HEK293T (cell line): Measurements from ENCODE around the gene PTGES3L.

Source experiments
- CTCF ChIA-PET: fragments of 350-600 bp; formaldehyde crosslinking; extraction: SDS; loops from one replicate; lab custom pipeline; 2021; ENCODE audit warnings: antibody characterized with exemption, inconsistent platforms; lab: Yijun Ruan, JAX
- POLR2A ChIA-PET: fragments of 350-600 bp; formaldehyde crosslinking; extraction: SDS; loops from one replicate; lab custom pipeline; 2020; ENCODE audit warnings: antibody characterized with exemption, inconsistent platforms; lab: Yijun Ruan, JAX
- DNase-seq: peaks from one replicate; pipeline ENCODE4 v3.0.0; 2012; ENCODE audit warnings: mixed read lengths; ENCODE audit errors: extremely low spot score
- ARNT ChIP-seq: fragments of 450-650 bp; IDR thresholded peaks from 2 replicates; pipeline ENCODE4 v1.6.1; 2017; ENCODE audit warnings: mild to moderate bottlenecking
- BHLHE40 ChIP-seq: fragments of 450-650 bp; IDR thresholded peaks from 2 replicates; pipeline ENCODE4 v1.6.1; 2016; ENCODE audit warnings: mild to moderate bottlenecking, moderate library complexity, borderline replicate concordance
- CTBP1 ChIP-seq: fragments of 450-650 bp; IDR thresholded peaks from 2 replicates; pipeline ENCODE4 v1.6.1; 2016; ENCODE audit warnings: borderline replicate concordance
- ELF4 ChIP-seq: fragments of 450-650 bp; IDR thresholded peaks from 2 replicates; pipeline ENCODE4 v1.6.1; 2017; ENCODE audit warnings: antibody characterized with exemption
- FOXA1 ChIP-seq: fragments of 450-650 bp; IDR thresholded peaks from 2 replicates; pipeline ENCODE4 v1.6.1; 2016; ENCODE audit warnings: mild to moderate bottlenecking
- FOXK2 ChIP-seq: fragments of 450-650 bp; IDR thresholded peaks from 2 replicates; pipeline ENCODE4 v1.6.1; 2016; ENCODE audit warnings: mild to moderate bottlenecking
- FOXM1 ChIP-seq: fragments of 450-650 bp; IDR thresholded peaks from 2 replicates; pipeline ENCODE4 v1.6.1; 2017; ENCODE audit warnings: mild to moderate bottlenecking, borderline replicate concordance
- HDGF ChIP-seq: fragments of 450-650 bp; IDR thresholded peaks from 2 replicates; pipeline ENCODE4 v1.6.1; 2017; ENCODE audit warnings: antibody characterized with exemption, borderline replicate concordance
- L3MBTL2 ChIP-seq: fragments of 450-650 bp; conservative IDR thresholded peaks from 2 replicates; pipeline ENCODE4 v1.6.1; 2016; ENCODE audit warnings: mild to moderate bottlenecking
- LEF1 ChIP-seq: fragments of 450-650 bp; IDR thresholded peaks from 2 replicates; pipeline ENCODE4 v1.6.1; 2017; ENCODE audit warnings: mild to moderate bottlenecking, borderline replicate concordance
- NFRKB ChIP-seq: fragments of 450-650 bp; IDR thresholded peaks from 2 replicates; pipeline ENCODE4 v1.6.1; 2016; ENCODE audit warnings: mild to moderate bottlenecking, moderate library complexity
- SP1 ChIP-seq: fragments of 450-650 bp; IDR thresholded peaks from 2 replicates; pipeline ENCODE4 v1.6.1; 2017
- SUZ12 ChIP-seq: fragments of 450-650 bp; IDR thresholded peaks from 2 replicates; pipeline ENCODE4 v1.6.1; 2016; ENCODE audit warnings: mild to moderate bottlenecking
- TARDBP ChIP-seq: fragments of 450-650 bp; IDR thresholded peaks from 2 replicates; pipeline ENCODE4 v1.6.1; 2016
- ZNF384 ChIP-seq: fragments of 450-650 bp; IDR thresholded peaks from 2 replicates; pipeline ENCODE4 v1.6.1; 2016
- TF ChIP-seq, protein P1 (sequence below): fragments of 450-650 bp; IDR thresholded peaks from 2 replicates; pipeline ENCODE4 v1.6.1; 2016

Gene PTGES3L

GRCh38 chr17:43020030-43020621 is 40.2 kb upstream of the PTGES3L start:
- DNase-seq: no peak
- no peak for TF ChIP-seq SP1
- TF ChIP-seq L3MBTL2: no peak
- no peak for TF ChIP-seq CTBP1
- TF ChIP-seq BHLHE40: no peak
- ChIA-PET POLR2A (interaction anchor here (2.2 to 3.1 kb wide), 2 partner anchors 22 to 105 kb away, joined by 6 to 33 read pairs; partner anchors contain the start of genes BRCA1 and RPL27), CTCF (interaction anchor here (0.7 kb wide), 1 partner anchor 24 kb away, joined by 4 read pairs; no protein-coding TSS in a partner anchor)

DNA sequence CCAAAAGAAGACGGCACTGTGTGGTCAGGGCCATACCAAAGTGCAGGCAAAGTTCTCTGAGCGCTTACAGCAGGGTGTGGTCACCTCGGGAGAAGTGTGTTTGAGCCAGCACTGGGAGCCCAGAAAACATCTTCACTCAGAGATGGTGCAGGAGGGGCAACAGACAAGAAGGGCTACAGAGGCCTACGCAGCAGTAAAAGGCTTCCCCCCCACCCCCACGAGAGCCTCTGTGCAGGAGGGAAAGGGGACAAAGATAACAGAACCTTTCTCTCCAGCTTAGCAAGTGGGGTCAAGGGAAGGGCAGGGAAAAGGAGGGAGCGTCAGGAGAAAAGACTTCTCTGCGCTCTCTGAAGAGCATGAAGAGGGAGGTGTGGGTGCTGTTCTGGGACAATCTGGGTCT is 39.5 kb upstream of the PTGES3L start:
- no peak for TF ChIP-seq SP1
- no peak for TF ChIP-seq SUZ12
- no peak for TF ChIP-seq CTBP1
- no peak for TF ChIP-seq TARDBP
- CTCF ChIA-PET: no interaction called here
- POLR2A ChIA-PET: interaction anchor here (1.0 to 2.2 kb wide), 2 partner anchors 20 to 21 kb away, joined by 3 to 12 read pairs; partner anchors contain the start of gene RPL27
- no peak for DNase-seq

DNA sequence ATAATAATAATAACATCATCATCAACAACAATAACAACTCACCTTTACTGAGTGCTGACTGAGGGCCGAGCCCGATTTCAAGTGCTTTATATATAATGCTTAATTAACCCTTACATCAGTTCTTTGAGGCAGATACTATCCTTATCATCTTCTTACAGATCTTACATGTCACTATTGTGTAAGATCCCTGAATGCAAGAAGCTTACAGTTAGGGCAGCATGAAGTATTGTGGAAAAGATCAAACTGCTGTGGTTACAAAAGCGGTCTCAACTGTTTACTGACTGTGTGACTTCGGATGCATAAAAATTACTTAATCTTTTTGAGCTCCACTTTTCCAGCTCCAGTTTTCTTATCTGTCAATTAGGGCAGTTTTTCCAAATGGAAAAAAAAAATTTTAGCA is 39.1 kb upstream of the PTGES3L start:
- ChIA-PET CTCF (no interaction called here), POLR2A (interaction anchor here (1.0 to 2.2 kb wide), 2 partner anchors 20 to 21 kb away, joined by 3 to 12 read pairs; partner anchors contain the start of gene RPL27)
- no peak for DNase-seq
- TF ChIP-seq ZNF384 (no peak), FOXA1 (no peak), SUZ12 (no peak), CTBP1 (no peak), BHLHE40 (no peak), FOXK2 (no peak), FOXM1 (no peak)
- TF ChIP-seq, protein P1, sequence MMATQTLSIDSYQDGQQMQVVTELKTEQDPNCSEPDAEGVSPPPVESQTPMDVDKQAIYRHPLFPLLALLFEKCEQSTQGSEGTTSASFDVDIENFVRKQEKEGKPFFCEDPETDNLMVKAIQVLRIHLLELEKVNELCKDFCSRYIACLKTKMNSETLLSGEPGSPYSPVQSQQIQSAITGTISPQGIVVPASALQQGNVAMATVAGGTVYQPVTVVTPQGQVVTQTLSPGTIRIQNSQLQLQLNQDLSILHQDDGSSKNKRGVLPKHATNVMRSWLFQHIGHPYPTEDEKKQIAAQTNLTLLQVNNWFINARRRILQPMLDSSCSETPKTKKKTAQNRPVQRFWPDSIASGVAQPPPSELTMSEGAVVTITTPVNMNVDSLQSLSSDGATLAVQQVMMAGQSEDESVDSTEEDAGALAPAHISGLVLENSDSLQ: no peak

- ChIA-PET CTCF (no interaction called here), POLR2A (interaction anchor here (1.0 to 2.2 kb wide), 2 partner anchors 19 to 20 kb away, joined by 3 to 12 read pairs; partner anchors contain the start of gene RPL27)
- DNase-seq: no peak
- no peak for TF ChIP-seq FOXK2
- no peak for TF ChIP-seq TARDBP
- TF ChIP-seq SUZ12: no peak
- no peak for TF ChIP-seq L3MBTL2
- TF ChIP-seq ELF4: no peak
- no peak for TF ChIP-seq NFRKB
- no peak for TF ChIP-seq FOXM1
- no peak for TF ChIP-seq ARNT
- TF ChIP-seq CTBP1: no peak
- TF ChIP-seq BHLHE40: no peak
- no peak for TF ChIP-seq ZNF384
- TF ChIP-seq HDGF: no peak
- no peak for TF ChIP-seq SP1
- no peak for TF ChIP-seq FOXA1
- TF ChIP-seq LEF1: no peak
- TF ChIP-seq, protein P1: no peak
These were observed 38.4 kb upstream of the PTGES3L start for GRCh38 chr17:43018008-43018853.

GRCh38 chr17:43016216-43016615 is 36.3 kb upstream of the PTGES3L start:
- ChIA-PET CTCF (no interaction called here), POLR2A (interaction anchor here (4.9 kb wide), 1 partner anchor 18 kb away, joined by 47 read pairs; the partner anchor contains the start of gene RPL27)
- DNase-seq: no peak
- TF ChIP-seq FOXK2 (no peak), ELF4 (no peak), LEF1 (no peak), NFRKB (no peak), SUZ12 (no peak), L3MBTL2 (no peak), ZNF384 (no peak), BHLHE40 (no peak), HDGF (no peak), TARDBP (no peak), FOXA1 (no peak), CTBP1 (no peak), FOXM1 (no peak), ARNT (no peak), SP1 (no peak)
- TF ChIP-seq, protein P1: no peak

- DNase-seq: no peak
- CTCF ChIA-PET: no interaction called here
- POLR2A ChIA-PET: interaction anchor here (4.9 kb wide), 1 partner anchor 17 kb away, joined by 47 read pairs; the partner anchor contains the start of gene RPL27
- no peak for TF ChIP-seq ELF4
- no peak for TF ChIP-seq FOXM1
- TF ChIP-seq ZNF384: no peak
- no peak for TF ChIP-seq FOXK2
- no peak for TF ChIP-seq NFRKB
- no peak for TF ChIP-seq HDGF
- TF ChIP-seq FOXA1: no peak
- TF ChIP-seq L3MBTL2: no peak
- TF ChIP-seq CTBP1: no peak
- TF ChIP-seq ARNT: no peak
- TF ChIP-seq LEF1: no peak
- no peak for TF ChIP-seq SUZ12
- TF ChIP-seq, protein P1: no peak
- no peak for TF ChIP-seq TARDBP
- TF ChIP-seq BHLHE40: no peak
These were observed 35.7 kb upstream of the PTGES3L start for GRCh38 chr17:43015579-43015978.
